Measurements from ENCODE around the gene GPRC5C. TPM values are rescaled to one million over a fixed set of nuclear protein-coding genes. Genes with fewer than 3 reads are reported as not detected.

GPRC5C gene
- total RNA-seq, 3 donors from 2014 or later = 24.3 to 69.2 (median 40.3) TPM

- Histone ChIP-seq H3K27me3 (no peaks in the 10 kb centered on the region), H3K27ac (no peak overlapping the region), H3K36me3 (no peaks in the 10 kb centered on the region), H3K9me3 (no peaks in the 10 kb centered on the region), H3K4me1 (no peaks in the 10 kb centered on the region), H3K4me3 (no peak overlapping the region)
- no peak for DNase-seq (ENCODE audit: low spot score in 2 of 2)
- intact Hi-C loops (cut with DNase I; ENCODE audit: low total_unique reads) = no loop called here
- no peak for TF ChIP-seq CTCF (IDR thresholded peaks at IDR 0.05)
Observed at GRCh38 chr17:74415608-74416396, 16.1 kb upstream of the GPRC5C start.

- H3K36me3 ChIP-seq = no peaks in the 10 kb centered on the region
- H3K4me3 ChIP-seq = no peak overlapping the region
- H3K27ac ChIP-seq = no peak overlapping the region
- intact Hi-C loops (cut with DNase I; ENCODE audit: low total_unique reads) = no loop called here
- no peak for TF ChIP-seq POLR2AphosphoS5 (IDR thresholded peaks at IDR 0.05)
- no peak for TF ChIP-seq POLR2A (IDR thresholded peaks at IDR 0.05)
- TF ChIP-seq CTCF (IDR thresholded peaks at IDR 0.05) = no peak
- no peak for DNase-seq (ENCODE audit: low spot score in 2 of 2)
- no peaks in the 10 kb centered on the region for H3K27me3 ChIP-seq
- no peaks in the 10 kb centered on the region for H3K4me1 ChIP-seq
- no peaks in the 10 kb centered on the region for H3K9me3 ChIP-seq
Observed at GRCh38 chr17:74417178-74418045, 14.5 kb upstream of the GPRC5C start.

- no peak overlapping the region for H3K27ac ChIP-seq
- H3K4me3 ChIP-seq = no peak overlapping the region
- H3K27me3 ChIP-seq = no peaks in the 10 kb centered on the region
- DNase-seq (ENCODE audit: low spot score in 2 of 2) = no peak
- no peaks in the 10 kb centered on the region for H3K4me1 ChIP-seq
- no peaks in the 10 kb centered on the region for H3K9me3 ChIP-seq
- no peaks in the 10 kb centered on the region for H3K36me3 ChIP-seq
- intact Hi-C loops (cut with DNase I; ENCODE audit: low total_unique reads) = no loop called here
- no peak for TF ChIP-seq CTCF (IDR thresholded peaks at IDR 0.05)
- TF ChIP-seq POLR2A (IDR thresholded peaks at IDR 0.05) = no peak
Observed at GRCh38 chr17:74419928-74420411, 11.9 kb upstream of the GPRC5C start.

- H3K36me3 ChIP-seq = no peaks in the 10 kb centered on the region
- H3K27ac ChIP-seq = no peak overlapping the region
- H3K9me3 ChIP-seq = no peaks in the 10 kb centered on the region
- TF ChIP-seq POLR2AphosphoS5 (IDR thresholded peaks at IDR 0.05) = no peak
- no peak for TF ChIP-seq CTCF (IDR thresholded peaks at IDR 0.05)
- no peak for TF ChIP-seq POLR2A (IDR thresholded peaks at IDR 0.05)
- DNase-seq (ENCODE audit: low spot score in 2 of 2) = no peak
- intact Hi-C loops (cut with DNase I; ENCODE audit: low total_unique reads) = no loop called here
- H3K4me3 ChIP-seq = no peak overlapping the region
- H3K4me1 ChIP-seq = peaks cover 0 to 14% of the 10 kb centered on the region in 2 donors
- H3K27me3 ChIP-seq = no peaks in the 10 kb centered on the region
Observed at GRCh38 chr17:74424117-74424516, 7.8 kb upstream of the GPRC5C start.

- peak overlapping the region in 1 of 2 donors; percentile 15 for H3K27ac ChIP-seq
- H3K27me3 ChIP-seq = no peaks in the 10 kb centered on the region
- H3K36me3 ChIP-seq = no peaks in the 10 kb centered on the region
- no peaks in the 10 kb centered on the region for H3K9me3 ChIP-seq
- DNase-seq (ENCODE audit: low spot score in 2 of 2) = no peak
- intact Hi-C loops (cut with DNase I; ENCODE audit: low total_unique reads) = no loop called here
- TF ChIP-seq POLR2AphosphoS5 (IDR thresholded peaks at IDR 0.05) (no peak), CTCF (IDR thresholded peaks at IDR 0.05) (no peak), POLR2A (IDR thresholded peaks at IDR 0.05) (no peak)
- H3K4me1 ChIP-seq = peaks cover 0 to 14% of the 10 kb centered on the region in 2 donors
- no peak overlapping the region for H3K4me3 ChIP-seq
Observed at GRCh38 chr17:74424657-74425056, 7.2 kb upstream of the GPRC5C start.
